IMR-90 (cell line): ENCODE data around the gene FADS2. TPM values are rescaled to one million over a fixed set of nuclear protein-coding genes. Genes with fewer than 3 reads are reported as not detected.

ENCODE experiments used
- ATAC-seq: fragments of 200-7000 bp; cut with Tn5 transposase; 2 replicates; pipeline ENCODE4 v1.9.1; 2020; ENCODE audit warnings: low read depth, mild to moderate bottlenecking, moderate library complexity
- BruUV-seq: library from RNA; stranded (reverse); fragments of 400-500 nt; replicated peaks from 2 replicates; lab custom pipeline; 2021; lab: Mats Ljungman, UMichigan
- CTCF ChIA-PET: fragments of 300-600 bp; formaldehyde crosslinking; extraction: SDS; loops from one replicate; lab custom pipeline; 2021; ENCODE audit warnings: antibody characterized with exemption; lab: Yijun Ruan, JAX
- POLR2A ChIA-PET: fragments of 300-600 bp; sonication (Branson Sonifier 250); formaldehyde crosslinking; loops from one replicate; lab custom pipeline; 2022; ENCODE audit warnings: antibody characterized with exemption; ENCODE audit not compliant: unreplicated experiment; lab: Charles Lee
- DNase-seq: peaks from one replicate; pipeline ENCODE4 v3.0.0; 2013
- H2AFZ ChIP-seq: replicated peaks from 2 replicates; pipeline ENCODE3; 2013; ENCODE audit warnings: low read length, mild to moderate bottlenecking; ENCODE audit not compliant: poor library complexity
- H2AK5ac ChIP-seq: 2 replicates; pipeline ENCODE4 v1.6.1; 2013; ENCODE audit warnings: low read depth, low read length, inconsistent platforms
- H2AK9ac ChIP-seq: replicated peaks from 2 replicates; pipeline ENCODE3; 2013; ENCODE audit warnings: mild to moderate bottlenecking, low read depth, low read length, moderate library complexity; ENCODE audit not compliant: poor library complexity
- H2BK120ac ChIP-seq: 2 replicates; pipeline ENCODE4 v1.6.1; 2013; ENCODE audit warnings: low read depth, low read length, inconsistent platforms
- H2BK15ac ChIP-seq: 3 replicates; pipeline ENCODE4 v1.6.1; 2013; ENCODE audit warnings: low read depth, low read length, inconsistent platforms
- H2BK20ac ChIP-seq: 2 replicates; pipeline ENCODE4 v1.6.1; 2013; ENCODE audit warnings: low read depth, mild to moderate bottlenecking, inconsistent platforms, low read length, moderate library complexity
- H2BK5ac ChIP-seq: 2 replicates; pipeline ENCODE4 v1.6.1; 2013; ENCODE audit warnings: mild to moderate bottlenecking, low read depth, low read length, inconsistent platforms; ENCODE audit not compliant: poor library complexity, severe bottlenecking
- H3K14ac ChIP-seq: replicated peaks from 2 replicates; pipeline ENCODE4 v1.6.1; 2013; ENCODE audit warnings: low read depth, low read length, inconsistent platforms
- H3K18ac ChIP-seq: 2 replicates; pipeline ENCODE4 v1.6.1; 2013; ENCODE audit warnings: low read depth, low read length, control low read depth
- H3K23ac ChIP-seq: 2 replicates; pipeline ENCODE4 v1.6.1; 2013; ENCODE audit warnings: low read depth, low read length, inconsistent platforms
- H3K27ac ChIP-seq: 2 replicates; pipeline ENCODE4 v1.5.1; 2013; ENCODE audit warnings: mild to moderate bottlenecking, control low read depth, low read length; ENCODE audit not compliant: insufficient read depth
- H3K27me3 ChIP-seq: 2 replicates; pipeline ENCODE4 v1.6.1; 2013; ENCODE audit warnings: low read length; ENCODE audit not compliant: control insufficient read depth, insufficient read depth
- H3K36me3 ChIP-seq: 2 replicates; pipeline ENCODE4 v1.6.1; 2013; ENCODE audit warnings: low read length, mixed read lengths; ENCODE audit not compliant: control insufficient read depth, insufficient read depth
- H3K4ac ChIP-seq: 2 replicates; pipeline ENCODE4 v1.6.1; 2013; ENCODE audit warnings: low read depth, low read length, inconsistent platforms
- H3K4me1 ChIP-seq: 2 replicates; pipeline ENCODE4 v1.6.1; 2013; ENCODE audit warnings: low read length, mixed read lengths; ENCODE audit not compliant: control insufficient read depth, insufficient read depth
- H3K4me2 ChIP-seq: 2 replicates; pipeline ENCODE4 v1.6.1; 2013; ENCODE audit warnings: low read depth, mild to moderate bottlenecking, control low read depth, low read length, moderate library complexity
- H3K4me3 ChIP-seq: 2 replicates; pipeline ENCODE4 v1.5.1; 2013; ENCODE audit warnings: low read depth, mild to moderate bottlenecking, control low read depth, low read length, moderate library complexity; ENCODE audit not compliant: insufficient read depth
- H3K56ac ChIP-seq: 2 replicates; pipeline ENCODE4 v1.6.1; 2013; ENCODE audit warnings: low read length, inconsistent platforms; ENCODE audit not compliant: insufficient read depth; ENCODE audit errors: extremely low read depth
- H3K79me1 ChIP-seq, 2 experiments: 2 replicates each; pipeline ENCODE4 v1.6.1; 2013; ENCODE audit warnings: low read length in 2 of 2, inconsistent platforms in 1 of 2, low read depth in 1 of 2
- H3K9ac ChIP-seq: 2 replicates; pipeline ENCODE4 v1.6.1; 2013; ENCODE audit warnings: low read depth, low read length, control low read depth
- H3K9me1 ChIP-seq: 2 replicates; pipeline ENCODE4 v1.6.1; 2013; ENCODE audit warnings: low read length, inconsistent platforms; ENCODE audit not compliant: insufficient read depth
- H3K9me3 ChIP-seq: 2 replicates; pipeline ENCODE4 v1.6.1; 2013; ENCODE audit warnings: low read length; ENCODE audit not compliant: control insufficient read depth, insufficient read depth
- H4K20me1 ChIP-seq: 2 replicates; pipeline ENCODE4 v1.6.1; 2013; ENCODE audit warnings: low read length, inconsistent platforms; ENCODE audit not compliant: insufficient read depth
- H4K5ac ChIP-seq: 2 replicates; pipeline ENCODE4 v1.6.1; 2013; ENCODE audit warnings: mild to moderate bottlenecking, low read depth, low read length, control low read depth
- H4K8ac ChIP-seq, 2 experiments: 2 replicates each; pipeline ENCODE4 v1.6.1; 2013; ENCODE audit warnings: low read depth in 2 of 2, low read length in 2 of 2, control low read depth in 1 of 2, inconsistent platforms in 1 of 2
- H4K91ac ChIP-seq: 2 replicates; pipeline ENCODE4 v1.6.1; 2013; ENCODE audit warnings: low read depth, low read length, inconsistent platforms; ENCODE audit not compliant: insufficient read depth
- BHLHE40 ChIP-seq: fragments of 150-350 bp; IDR thresholded peaks from 2 replicates; pipeline ENCODE4 v1.6.1; 2016; ENCODE audit warnings: mild to moderate bottlenecking, low read depth, low read length
- CHD1 ChIP-seq: IDR thresholded peaks from 2 replicates; pipeline ENCODE4 v1.6.1; 2012; ENCODE audit warnings: low read depth, low read length, improper control_type of control experiment
- FOS ChIP-seq: fragments of 150-350 bp; IDR thresholded peaks from 2 replicates; pipeline ENCODE4 v1.6.1; 2016; ENCODE audit warnings: low read depth, low read length
- MAFK ChIP-seq: IDR thresholded peaks from 2 replicates; pipeline ENCODE4 v1.6.1; 2012; ENCODE audit warnings: low read depth, low read length, improper control_type of control experiment
- MAZ ChIP-seq: IDR thresholded peaks from 2 replicates; pipeline ENCODE4 v1.6.1; 2012; ENCODE audit warnings: low read depth, mild to moderate bottlenecking, low read length, improper control_type of control experiment, moderate library complexity, borderline replicate concordance
- MXI1 ChIP-seq: IDR thresholded peaks from 2 replicates; pipeline ENCODE4 v1.6.1; 2012; ENCODE audit warnings: low read depth, mild to moderate bottlenecking, low read length, moderate library complexity, borderline replicate concordance
- NFE2L2 ChIP-seq: fragments of 150-350 bp; IDR thresholded peaks from 2 replicates; pipeline ENCODE4 v1.6.1; 2016; ENCODE audit warnings: low read depth, mild to moderate bottlenecking, low read length
- POLR2A ChIP-seq: IDR thresholded peaks from 2 replicates; pipeline ENCODE4 v1.6.1; 2012; ENCODE audit warnings: mild to moderate bottlenecking, low read depth, low read length
- RCOR1 ChIP-seq: IDR thresholded peaks from 2 replicates; pipeline ENCODE4 v1.6.1; 2012; ENCODE audit warnings: mild to moderate bottlenecking, low read length, improper control_type of control experiment; ENCODE audit not compliant: insufficient replicate concordance
- RFX5 ChIP-seq: IDR thresholded peaks from 2 replicates; pipeline ENCODE4 v1.8.0; 2012; ENCODE audit warnings: low read depth, mild to moderate bottlenecking, low read length, moderate library complexity
- SMC3 ChIP-seq: fragments of 150-350 bp; IDR thresholded peaks from 2 replicates; pipeline ENCODE4 v1.6.1; 2016; ENCODE audit warnings: low read depth, mild to moderate bottlenecking, antibody characterized with exemption, low read length, moderate library complexity
- USF2 ChIP-seq: fragments of 150-350 bp; IDR thresholded peaks from 2 replicates; pipeline ENCODE4 v1.6.1; 2017; ENCODE audit warnings: mild to moderate bottlenecking, antibody characterized with exemption, low read length, low read depth
- WGBS, 2 experiments: methylation state at CpG; one replicate each; pipeline versions ENCODE4 v1.1.5 to v1.1.7; 2013; ENCODE audit warnings: missing lambda C conversion rate in 2 of 2; ENCODE audit not compliant: insufficient read length in 1 of 2; ENCODE audit errors: extremely low coverage in 2 of 2; 5-methylcytosine and 5-hydroxymethylcytosine counted together
- dilution Hi-C: fragments of 300-500 bp; cut with HindIII; formaldehyde crosslinking; loops from one replicate; pipeline ENCODE4 v1.14.3; 2018; ENCODE audit warnings: low sequenced_read_pairs; ENCODE audit not compliant: unreplicated experiment
- in situ Hi-C: fragments of 300-500 bp; cut with MboI; formaldehyde crosslinking; loops from 3 replicates; pipeline ENCODE4 v1.14.3; 2019; ENCODE audit warnings: low sequenced_read_pairs, inconsistent platforms, mixed read lengths
- intact Hi-C: fragments of 100-400 bp; cut with micrococcal nuclease; formaldehyde crosslinking; loops from 2 replicates; pipeline ENCODE4 v1.10.0; 2022
- polyA plus RNA-seq, 3 experiments: library from polyadenylated mRNA; depleted of rRNA; stranded (reverse); fragments of >200 nt; gene quantifications; 2 replicates each; pipeline ENCODE4 v1.2.3, GENCODE V29; 2012; ENCODE audit warnings: low replicate concordance in 1 of 3
- total RNA-seq: library from RNA; depleted of rRNA; stranded (reverse); fragments of >200 nt; gene quantifications from 2 replicates; pipeline ENCODE4 v1.2.3, GENCODE V29; 2012

The FADS2 gene
- total and polyA plus RNA-seq, 2 of the 4 experiments (the other 2 are of a cell fraction): 33.3 to 88.4 TPM

- TF ChIP-seq MXI1 (no peak), CHD1 (no peak), NFE2L2 (no peak)
Observed at GRCh38 chr11:61817471-61818202, 10.5 kb upstream of the FADS2 start (continued).

- Histone ChIP-seq H3K4me2 (no peak overlapping the region; the same call in 1 of the 2 replicates), H4K5ac (no peak overlapping the region; the same call in 1 of the 2 replicates)
Observed at GRCh38 chr11:61820174-61820573, 7.9 kb upstream of the FADS2 start.

More at GRCh38 chr11:61820174-61820573, 7.9 kb upstream of the FADS2 start:
- Histone ChIP-seq H3K9ac (no peak overlapping the region), H2BK120ac (peak overlapping the region; percentile 41; the same call in 1 of the 2 replicates), H3K23ac (no peak overlapping the region), H3K79me1 (peaks cover 0 to 16% of the 10 kb centered on the region in 2 experiments; a peak in 2 of 4 replicates), H4K91ac (no peak overlapping the region), H3K9me3 (no peaks in the 10 kb centered on the region), H3K27me3 (no peaks in the 10 kb centered on the region), H3K56ac (no peak overlapping the region), H2BK5ac (peak overlapping the region; percentile 47), H4K20me1 (no peaks in the 10 kb centered on the region), H2BK20ac (peak overlapping the region; percentile 53; the same call in 1 of the 2 replicates), H3K27ac (no peak overlapping the region), H3K4ac (no peak overlapping the region), H3K36me3 (no peaks in the 10 kb centered on the region), H2AK5ac (peak overlapping the region; percentile 69; the same call in 1 of the 2 replicates), H2AFZ (no peak overlapping the region), H3K18ac (peak overlapping the region; percentile 53; the same call in 1 of the 2 replicates), H3K4me1 (peaks cover 5% of the 10 kb centered on the region; the same call in 1 of the 2 replicates), H3K4me3 (no peak overlapping the region), H2BK15ac (peak overlapping the region; percentile 36; the same call in 1 of the 3 replicates), H3K9me1 (no peaks in the 10 kb centered on the region), H3K14ac (peak overlapping the region; percentile 55; the same call in 1 of the 2 replicates), H4K8ac (peak overlapping the region in 1 of 2 experiments; percentile 48; a peak in 1 of 4 replicates), H2AK9ac (no peak overlapping the region)
- TF ChIP-seq FOS (peak; percentile 42; the same call in 1 of the 2 replicates), MAZ (no peak), MXI1 (no peak), CHD1 (no peak), POLR2A (no peak), RFX5 (no peak), USF2 (no peak), RCOR1 (no peak), SMC3 (no peak), BHLHE40 (no peak), NFE2L2 (peak; percentile 68; the same call in 1 of the 2 replicates), MAFK (peak; percentile 24; the same call in 1 of the 2 replicates)
- BruUV-seq: no TSS peak
- POLR2A ChIA-PET: no interaction called here
- WGBS, 2 experiments: no CpG with 5 or more reads among the region's 2 CpGs
- DNase-seq: peak; percentile 65
- dilution Hi-C loops (no loop called here), in situ Hi-C loops (no loop called here), intact Hi-C loops (no loop called here)
- ATAC-seq: no peak
- CTCF ChIA-PET: interaction anchor here (1.2 kb wide), 1 partner anchor 23 kb away, joined by 3 read pairs; no protein-coding TSS in a partner anchor
